Activated T-helper 9 cell treated with anti-CD3 and anti-CD28 coated beads, Interleukin-2, amount 50 U/mL, for 16 hours (primary cell): ENCODE data around the gene LRRIQ1.
"Not testable (repeated sequence)": the region's sequence is repeated elsewhere in the genome, so short reads cannot be mapped to it uniquely, and the experiment has no call there.

Source experiments
- DNase-seq: peaks from one replicate; pipeline ENCODE4 v3.0.0-alpha.2; 2020; ENCODE audit warnings: low read depth

LRRIQ1 gene

DNA sequence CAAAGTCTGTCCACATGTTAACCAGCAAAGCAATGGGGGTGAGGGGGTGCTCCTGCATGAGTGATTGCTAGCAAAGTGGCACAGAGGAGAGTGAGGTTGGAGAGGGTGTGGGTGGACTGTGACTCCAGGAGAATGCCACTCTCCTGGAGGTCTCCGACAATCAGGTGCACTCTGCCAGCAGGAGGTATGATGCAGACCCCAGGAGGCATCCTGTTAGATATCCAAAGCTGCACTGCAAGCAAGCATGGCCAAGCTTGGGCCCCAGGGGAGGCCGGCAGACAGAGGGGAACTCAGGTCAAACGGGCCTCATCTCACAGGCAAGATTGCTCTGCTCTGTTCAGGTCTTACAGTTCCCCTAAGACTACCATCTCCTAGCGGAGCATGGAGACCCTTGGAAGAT, 170.4 kb downstream of the LRRIQ1 start:
- no peak for DNase-seq

DNA sequence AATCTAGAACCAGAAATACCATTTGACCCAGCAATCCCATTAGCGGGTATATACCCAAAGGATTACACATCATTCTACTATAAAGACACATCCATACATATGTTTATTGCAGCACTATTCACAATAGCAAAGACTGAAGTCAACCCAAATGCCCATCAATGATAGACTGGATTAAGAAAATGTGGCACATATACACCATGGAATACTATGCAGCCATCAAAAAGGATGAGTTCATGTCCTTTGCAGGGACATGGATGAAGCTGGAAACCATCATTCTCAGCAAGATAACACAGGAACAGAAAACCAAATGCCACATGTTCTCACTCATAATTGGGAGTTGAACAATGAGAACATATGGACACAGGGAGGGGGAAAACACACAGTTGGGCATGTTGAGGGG, 188.2 kb downstream of the LRRIQ1 start:
- DNase-seq = not testable (repeated sequence)

DNA sequence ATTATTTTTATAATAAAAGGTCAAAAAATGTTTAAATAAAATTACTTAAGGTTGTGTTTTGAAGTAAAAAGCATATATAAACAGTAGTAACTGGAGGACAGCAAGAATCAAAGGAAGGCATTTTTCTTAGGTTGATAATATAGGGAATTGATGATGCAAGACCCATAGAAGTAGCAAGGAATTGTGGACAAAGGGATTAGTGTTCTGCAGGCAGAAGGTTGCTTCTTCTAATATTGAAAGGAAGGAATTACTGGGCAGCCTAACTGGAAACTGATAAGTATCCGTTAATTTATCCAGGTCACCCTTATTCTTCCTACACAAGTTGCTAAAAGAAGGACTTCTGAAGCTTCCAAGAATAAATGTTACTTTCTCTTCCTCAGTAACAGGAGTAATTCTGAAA, 189.3 kb downstream of the LRRIQ1 start:
- DNase-seq = no peak

DNA sequence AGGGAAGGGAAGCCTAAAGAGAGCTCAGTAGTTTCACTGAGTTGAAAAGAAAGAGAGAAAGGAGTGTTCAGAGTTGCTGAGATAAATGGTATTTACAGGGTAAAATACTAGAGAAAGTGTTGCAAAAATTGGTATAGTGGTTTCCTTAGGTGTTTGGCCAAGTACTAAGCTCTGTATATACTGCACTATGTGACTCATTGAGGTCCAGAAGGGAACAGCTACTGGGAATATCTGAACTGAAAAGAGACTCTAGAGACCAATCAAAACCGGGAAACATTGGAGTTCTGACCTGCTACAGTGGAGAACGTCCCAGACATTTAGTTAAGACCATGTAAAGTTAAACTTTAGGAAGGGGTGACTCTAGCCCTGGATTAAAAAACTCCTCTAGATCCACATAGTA, 201.2 kb downstream of the LRRIQ1 start:
- DNase-seq = no peak

DNA sequence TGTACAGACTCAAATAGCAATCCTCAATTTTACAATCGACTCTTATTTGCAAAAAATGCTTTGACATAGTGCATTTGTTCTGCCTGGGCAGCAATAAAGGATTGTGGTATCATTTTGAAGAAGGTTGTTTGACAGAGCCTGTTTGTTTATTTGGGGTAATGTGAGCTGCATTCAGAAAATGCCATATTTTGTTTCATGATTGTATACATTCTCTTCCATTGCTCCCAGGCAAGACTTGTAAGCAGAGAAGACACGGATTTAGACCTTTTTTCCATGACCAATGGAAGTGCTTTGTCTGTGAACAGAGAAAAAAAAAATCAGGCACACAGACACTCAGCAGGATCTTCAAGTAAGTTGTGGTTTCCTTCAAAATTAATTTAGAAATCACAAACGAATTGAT, 208.4 kb downstream of the LRRIQ1 start:
- DNase-seq = no peak

DNA sequence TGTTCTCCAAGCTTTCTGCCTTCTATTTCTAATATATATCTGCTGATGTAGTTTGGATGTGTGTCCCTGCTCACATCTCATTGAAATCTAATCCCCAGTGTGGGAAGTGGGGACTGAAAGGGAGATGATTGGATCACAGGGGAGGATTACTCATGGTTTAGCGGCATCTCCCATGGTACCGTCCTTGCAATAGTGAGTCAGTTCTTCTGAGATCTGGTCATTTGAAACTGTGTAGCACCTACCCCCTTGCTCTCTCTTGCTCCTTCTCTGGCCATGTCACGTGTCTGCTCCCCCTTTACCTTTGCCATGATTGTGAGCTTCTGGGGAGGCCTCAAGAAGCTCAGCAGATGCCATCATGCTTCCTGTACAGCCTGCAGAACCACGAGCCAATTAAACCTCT, 217.7 kb downstream of the LRRIQ1 start:
- no peak for DNase-seq

DNA sequence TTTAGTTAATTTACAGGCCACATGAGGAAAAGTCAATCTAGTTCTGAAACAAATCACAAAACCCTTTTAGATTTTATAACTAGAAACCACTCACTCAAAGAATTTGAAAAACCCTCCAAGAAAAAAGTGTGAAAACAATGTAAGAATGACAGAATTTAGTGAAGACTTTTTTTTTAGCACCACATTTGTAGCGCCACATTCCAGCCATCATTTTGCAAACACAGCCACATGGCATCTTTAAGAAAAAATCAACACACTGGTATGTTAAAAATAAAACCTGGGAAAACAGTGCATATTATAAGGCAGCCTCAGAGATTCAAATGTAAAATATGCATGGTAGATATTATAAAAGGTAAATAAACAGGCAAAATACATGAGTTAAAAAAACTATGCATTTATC, 221.5 kb downstream of the LRRIQ1 start:
- no peak for DNase-seq

DNA sequence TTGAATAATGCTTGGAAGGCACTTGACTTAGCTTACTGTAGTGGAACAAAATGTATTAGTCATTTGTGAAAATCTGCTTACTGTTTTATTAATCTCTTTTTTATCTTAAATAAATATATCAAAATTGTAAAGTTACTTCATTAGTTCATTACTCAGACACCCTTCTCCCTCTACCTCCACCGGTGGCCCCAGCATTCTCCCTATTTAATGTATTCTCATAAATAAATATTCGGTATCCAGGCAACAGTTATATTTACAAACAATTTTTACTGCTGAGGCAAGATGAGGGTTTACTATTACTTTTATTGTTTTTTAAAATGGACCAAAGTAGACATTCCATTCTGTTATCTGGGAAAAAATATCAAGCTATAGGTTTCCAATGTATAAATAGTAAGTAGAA, 224.3 kb downstream of the LRRIQ1 start:
- DNase-seq = no peak

DNA sequence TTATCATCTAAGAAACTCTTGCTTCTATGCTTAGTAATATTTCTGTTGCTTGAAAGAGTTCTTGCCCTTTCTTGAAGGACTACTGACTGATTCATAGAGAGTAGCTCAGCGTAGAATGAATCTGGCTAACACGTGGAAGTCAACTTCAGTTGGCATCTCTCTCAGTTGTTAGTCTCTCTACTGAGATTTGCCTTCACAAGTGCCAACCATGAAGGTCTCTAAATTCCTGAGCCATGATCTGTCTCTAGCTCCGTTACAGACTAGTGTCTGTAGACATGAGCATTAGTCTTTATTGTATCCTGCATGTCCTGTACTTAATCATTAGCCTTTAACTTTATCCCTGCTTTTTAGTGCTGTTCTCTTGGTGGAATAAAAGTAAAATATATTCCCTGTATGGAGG, 224.7 kb downstream of the LRRIQ1 start:
- no peak for DNase-seq

DNA sequence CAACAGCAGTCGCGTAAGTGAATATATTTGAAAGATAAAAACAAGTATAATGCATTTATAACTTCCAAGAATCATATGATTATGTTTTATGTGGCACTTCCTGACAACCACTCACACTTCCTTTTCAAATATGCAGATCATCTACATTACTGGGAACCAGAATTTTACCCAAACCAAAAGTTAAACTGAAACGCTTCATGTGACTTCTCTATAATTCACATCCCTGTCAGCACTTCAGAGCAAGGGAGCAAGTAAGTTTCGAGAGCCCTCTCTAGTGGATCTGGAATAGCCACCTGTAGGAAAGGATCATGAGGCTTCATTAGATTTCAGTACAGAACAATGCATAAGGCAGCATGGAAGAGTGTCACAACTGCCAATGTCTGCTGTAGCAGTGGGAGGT, 230.2 kb downstream of the LRRIQ1 start:
- DNase-seq = no peak

DNA sequence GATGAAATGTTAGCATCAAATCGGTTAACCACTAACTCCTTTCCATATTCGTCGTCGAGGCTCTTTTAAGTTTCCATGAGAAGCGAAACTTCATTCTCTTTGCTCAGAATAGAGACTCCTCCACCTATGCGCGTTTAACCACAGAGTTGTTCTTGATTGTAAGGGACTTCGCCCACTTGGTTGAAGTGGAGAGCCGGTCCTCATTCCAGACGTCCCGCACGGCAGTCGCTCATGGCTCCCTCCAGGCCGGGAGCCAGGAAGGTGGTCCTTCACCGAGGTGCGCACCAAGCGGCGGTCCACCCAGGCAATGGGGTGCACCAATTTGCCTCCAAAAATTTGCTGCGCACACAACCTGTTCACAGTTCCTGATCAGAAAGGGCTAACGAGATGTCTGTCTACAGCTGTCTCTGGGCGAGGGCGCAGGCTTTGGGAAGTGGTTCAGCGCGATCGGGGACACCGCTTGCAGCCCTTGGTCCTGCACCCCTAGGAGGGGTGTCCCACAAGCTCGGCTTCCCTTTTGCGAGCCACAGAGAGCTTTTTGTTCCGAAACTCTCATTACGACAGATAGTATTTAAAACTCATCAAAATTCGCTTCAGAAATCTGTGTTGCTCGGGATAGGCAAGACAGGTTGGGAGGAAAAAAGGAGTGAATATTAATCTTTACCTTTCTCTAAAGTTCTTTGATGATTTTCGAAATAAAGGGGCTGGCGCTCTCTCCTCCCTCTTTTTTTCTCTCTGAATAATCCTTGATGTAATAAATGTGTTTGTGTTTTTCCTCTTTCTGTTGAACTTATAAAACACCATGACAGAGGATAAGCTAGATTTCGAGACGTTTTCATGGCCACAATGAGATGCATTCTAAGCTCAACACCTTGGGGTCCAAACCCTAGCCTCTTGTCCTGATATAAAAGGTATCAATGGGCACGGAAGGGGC, 237.5 kb downstream of the LRRIQ1 start:
- DNase-seq = no peak

DNA sequence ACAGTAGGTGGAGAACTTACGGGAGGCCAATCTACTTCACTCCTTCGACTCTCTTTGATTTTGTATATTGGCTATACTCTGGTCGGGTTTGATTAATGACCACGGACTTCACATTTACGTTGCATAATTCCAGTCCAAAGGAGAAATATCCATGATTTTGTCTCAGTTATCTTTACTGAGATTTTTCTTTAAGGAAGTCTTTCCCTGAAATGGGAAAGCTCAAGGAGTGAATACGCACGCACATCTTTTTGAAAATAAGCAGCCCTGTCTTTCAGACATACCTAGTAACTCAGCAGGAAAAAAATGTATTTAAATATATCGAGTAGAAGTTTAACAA, 238.1 kb downstream of the LRRIQ1 start:
- no peak for DNase-seq

DNA sequence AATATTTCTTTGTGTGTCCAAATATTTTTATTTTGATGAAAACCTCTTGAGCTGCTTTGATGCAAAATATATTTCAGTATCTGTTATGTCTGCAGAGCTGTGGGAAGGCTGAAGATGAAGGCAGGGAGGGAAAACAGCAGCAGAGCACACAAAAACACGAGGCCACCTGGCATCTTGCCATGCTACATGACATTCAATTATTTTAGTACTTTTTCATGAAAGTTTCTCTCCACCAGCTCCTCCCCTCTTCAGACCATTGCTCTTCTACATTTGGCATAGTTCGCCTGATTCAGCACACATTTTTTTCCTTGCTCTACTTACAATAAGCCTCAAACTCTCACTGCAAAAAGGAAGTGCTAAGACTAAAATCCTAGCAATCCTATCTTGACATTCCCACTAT, 239.2 kb downstream of the LRRIQ1 start:
- DNase-seq = no peak

DNA sequence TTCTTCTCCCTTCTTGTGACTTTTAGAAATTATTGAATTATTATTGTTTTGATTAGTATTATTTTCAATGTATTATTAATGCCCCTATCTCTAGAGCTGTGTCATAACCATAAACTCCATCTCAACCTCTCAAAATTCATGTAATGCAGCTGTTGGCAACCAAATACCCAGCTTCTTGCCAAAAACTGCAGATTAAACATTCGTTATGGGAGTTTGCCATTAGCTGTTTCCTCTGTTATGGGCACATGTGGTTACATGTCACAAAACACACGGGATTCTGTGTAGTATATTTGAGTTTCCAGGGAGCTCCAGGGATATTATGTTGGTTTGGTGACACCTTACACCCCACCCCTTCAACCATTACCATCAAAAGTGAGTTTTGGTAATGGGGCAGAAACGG, 241.0 kb downstream of the LRRIQ1 start:
- no peak for DNase-seq

DNA sequence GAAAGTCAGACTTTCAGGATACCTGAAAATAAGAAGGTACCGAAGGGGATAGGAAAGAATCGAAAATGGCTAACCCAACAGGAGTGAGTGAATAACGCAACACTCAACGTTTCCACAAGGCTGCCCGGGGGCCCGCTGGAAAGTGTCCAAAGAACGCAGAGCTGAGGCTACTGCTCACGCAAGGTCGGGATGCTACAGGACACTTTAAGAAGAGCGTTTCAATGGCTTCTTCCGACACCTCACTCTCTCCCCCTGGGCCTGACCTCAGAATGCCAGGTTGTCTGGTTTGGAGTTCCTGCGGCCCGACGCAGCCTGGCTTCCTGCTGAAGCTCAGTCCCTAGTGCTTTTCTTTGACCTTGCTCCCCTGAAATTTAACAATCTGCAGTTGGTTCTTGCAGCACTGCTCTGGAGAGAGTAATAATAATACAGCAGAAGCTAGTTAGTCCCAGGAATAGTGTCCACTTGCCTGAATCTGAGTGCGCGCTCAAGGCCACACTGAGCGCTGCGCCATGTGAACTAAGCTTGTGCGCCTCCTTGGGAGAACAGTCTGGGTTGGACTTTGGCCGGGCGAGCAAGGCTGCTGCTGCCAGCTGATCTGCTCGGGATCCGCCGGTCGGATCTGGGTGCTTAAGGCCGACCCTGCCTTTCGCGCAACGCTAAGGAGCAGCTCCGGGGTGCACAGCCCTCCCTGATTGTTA, 241.9 kb downstream of the LRRIQ1 start:
- no peak for DNase-seq

DNA sequence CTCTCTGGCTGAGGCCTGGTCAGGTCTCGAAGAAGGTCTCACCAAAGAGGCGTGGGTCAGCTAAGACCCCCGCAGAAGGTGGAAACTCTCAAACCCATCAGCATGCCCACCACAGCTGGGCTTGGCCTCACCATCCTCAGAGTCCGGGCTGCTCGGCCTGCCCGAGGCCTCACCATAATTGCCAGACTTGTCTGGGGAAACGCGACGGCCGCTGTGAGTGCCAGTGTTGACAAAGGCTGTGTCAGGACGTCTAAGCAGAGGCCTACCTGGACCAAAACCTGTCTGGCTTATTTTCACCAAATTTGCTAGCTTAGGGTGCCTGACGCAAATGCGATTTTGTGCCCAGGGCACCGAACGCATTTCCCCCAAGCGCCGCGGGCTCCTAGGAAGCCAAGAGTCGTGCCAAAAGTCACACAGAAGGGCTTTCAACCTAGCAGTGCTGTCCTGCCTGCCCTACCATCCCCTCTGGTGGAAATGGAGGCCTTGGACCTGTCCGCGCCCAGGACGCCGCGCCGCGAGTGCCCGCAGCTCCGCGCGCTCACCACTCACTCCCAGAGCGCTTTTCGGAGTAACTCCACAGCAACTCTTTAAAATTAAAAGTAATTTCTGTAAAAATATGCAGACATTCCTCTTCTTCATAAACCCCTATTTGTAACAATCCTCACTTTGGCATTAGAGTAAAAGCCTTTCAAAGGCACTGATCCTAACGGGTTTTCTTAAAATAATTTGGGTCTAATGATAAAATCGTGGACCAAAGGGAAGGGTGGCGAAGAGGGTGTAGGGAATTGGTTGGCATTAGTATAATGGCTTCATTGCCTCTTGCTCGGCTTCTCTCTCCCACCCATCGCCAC, 242.7 kb downstream of the LRRIQ1 start:
- no peak for DNase-seq

DNA sequence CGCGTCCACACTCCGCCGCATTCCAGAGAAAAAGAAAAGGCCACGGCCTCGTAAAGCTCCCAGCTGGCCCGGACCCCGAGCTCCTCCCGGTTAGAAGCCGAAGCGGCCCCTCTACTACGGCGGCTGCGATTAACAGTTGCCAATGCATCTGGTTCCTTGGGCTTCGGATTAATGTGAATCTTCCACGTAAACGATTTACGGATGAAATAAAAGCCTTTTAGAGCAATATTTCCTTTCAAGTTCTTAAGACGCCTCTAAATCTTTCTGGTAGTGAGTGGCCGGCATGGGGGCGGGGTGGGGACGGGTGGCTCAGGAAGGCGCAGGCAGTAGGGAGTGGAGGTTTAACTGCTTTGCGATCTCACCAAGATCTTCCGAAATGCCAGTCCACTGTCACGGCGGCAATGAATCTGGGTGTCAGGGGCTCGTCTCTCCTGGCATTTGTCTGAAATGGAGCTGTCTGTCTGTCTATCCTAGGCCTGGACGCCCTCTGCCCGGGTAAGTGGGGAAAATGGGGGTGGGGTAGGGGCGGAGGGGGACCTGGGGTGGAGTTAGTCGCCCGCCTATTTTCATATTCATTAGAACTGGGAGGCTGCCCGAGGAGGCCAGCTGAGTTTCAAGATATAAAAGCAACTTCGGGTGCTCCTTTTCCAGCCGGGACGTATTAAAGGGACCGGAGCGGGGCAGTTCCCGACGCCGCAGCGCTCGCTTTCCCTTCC, 243.5 kb downstream of the LRRIQ1 start:
- DNase-seq = no peak

DNA sequence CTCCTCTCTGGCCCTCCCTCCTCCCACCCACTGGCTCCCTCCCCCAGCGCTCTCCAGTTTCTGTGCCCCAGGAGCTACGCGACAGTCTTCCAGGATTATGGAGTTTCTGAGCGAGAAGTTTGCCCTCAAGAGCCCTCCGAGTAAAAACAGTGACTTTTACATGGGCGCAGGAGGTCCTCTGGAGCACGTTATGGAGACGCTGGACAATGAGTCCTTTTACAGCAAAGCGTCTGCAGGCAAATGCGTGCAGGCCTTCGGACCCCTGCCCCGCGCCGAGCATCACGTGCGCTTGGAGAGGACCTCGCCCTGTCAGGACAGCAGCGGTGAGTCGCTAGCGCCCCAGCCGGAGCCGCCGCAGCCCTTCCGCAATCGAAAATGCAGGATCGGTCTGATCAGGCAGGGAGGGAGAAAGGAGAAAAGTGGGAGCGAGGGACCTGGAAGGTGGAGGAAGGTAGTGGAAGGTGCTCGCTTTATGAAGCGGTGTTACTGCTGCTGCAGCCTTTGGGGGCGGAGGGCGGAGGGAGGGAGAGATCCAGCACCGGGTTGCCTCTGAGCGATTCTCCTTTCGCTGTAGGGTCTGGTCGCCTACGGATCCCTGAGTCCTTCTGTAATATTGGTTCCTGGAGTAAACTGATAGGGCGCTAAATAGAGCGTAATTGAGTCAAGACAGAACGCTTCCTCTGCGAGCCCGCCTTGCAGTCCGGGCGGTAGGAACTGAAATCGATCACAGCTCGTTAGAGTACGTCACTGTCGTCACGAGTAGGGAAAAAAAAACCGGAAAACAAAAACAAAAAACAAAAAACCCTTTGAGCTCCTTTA, 244.2 kb downstream of the LRRIQ1 start, which contains the start of gene ALX1:
Gene ALX1 (plus strand): TSS at position 56 of the 819 bp plus-strand sequence. CDS start 42 bp downstream, at position 98.
- DNase-seq = no peak

DNA sequence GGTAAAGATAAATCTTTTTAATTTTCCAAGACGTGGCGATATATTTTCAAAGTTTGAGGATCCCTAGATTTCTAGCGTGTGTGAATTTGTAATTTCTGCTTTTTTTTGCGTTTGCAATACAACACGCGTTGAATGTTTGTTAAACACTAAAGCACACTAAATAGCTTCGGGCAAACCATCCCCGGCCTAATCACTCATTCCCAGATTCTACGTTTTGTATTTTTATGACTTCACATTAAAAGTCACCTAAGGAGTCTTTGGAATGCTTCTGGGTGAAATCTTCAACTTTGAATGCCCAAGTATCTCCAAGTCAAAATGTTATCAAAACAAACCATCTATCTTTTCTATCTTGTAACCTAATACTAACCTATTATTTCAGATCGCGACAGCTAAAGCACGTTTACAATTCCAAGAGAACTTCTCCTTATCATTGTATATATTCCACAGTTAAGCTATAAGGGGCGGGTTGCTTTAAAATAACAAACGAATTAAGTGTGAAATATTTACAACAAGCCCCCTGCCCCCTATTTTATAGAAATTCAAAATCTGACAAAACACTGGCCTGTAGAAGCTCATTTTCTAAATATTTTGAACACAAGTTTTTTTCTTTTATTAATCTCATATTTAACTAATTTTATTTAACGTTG, 245.0 kb downstream of the LRRIQ1 start:
- DNase-seq = no peak

DNA sequence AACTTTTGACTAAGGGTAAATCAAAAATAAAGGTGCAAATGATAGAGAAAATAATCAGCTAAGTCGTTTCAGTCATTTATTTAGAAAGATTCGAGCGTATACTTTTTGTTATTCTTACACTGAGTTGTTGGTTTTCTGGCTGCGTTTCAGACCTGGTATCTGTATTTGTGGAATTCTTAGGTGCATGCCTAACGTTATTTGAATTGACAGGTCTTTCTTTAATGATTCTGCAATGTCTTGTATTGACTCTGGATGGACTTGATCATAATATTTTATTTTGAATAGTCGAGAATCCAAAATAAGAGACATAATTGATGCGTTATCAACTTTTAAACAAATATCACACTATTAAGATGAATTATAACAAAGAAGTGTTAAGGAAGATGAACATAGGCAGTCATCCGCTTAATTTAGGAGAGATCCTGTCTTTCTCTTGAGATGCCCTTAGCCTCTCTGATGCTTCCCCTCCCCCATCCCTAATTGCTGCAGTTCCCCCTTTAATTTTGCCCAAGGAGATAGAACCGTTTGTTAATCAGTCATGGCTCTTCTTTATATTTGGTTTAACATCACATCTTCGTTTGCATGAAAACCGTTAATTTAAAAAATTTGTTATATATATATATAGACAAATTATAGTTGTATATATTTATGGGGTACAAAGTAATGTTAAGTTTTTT, 245.6 kb downstream of the LRRIQ1 start:
- no peak for DNase-seq
